Right forelimb (tissue), 1 donor: ENCODE results near the gene BPGM.
A peak's percentile ranks its signal among the peaks of the same experiment; 100 is the strongest.

Experiments used
- DNase-seq: peaks from one replicate; pipeline ENCODE4 v3.0.0-alpha.2; 2018

The BPGM gene

GRCh38 chr7:134646425-134647305 lies at the start of gene BPGM:
TSS of gene BPGM (plus strand) at chr7:134646853. CDS start at chr7:134661508, 14,655 bp downstream.
- peak; percentile 98 for DNase-seq

- DNase-seq: no peak
Observed at GRCh38 chr7:134599371-134599770, 47.3 kb upstream of the BPGM start.

- DNase-seq: no peak
Observed at GRCh38 chr7:134601459-134601858, 45.2 kb upstream of the BPGM start.

GRCh38 chr7:134602881-134603451 lies 43.7 kb upstream of the BPGM start:
- no peak for DNase-seq

GRCh38 chr7:134605978-134606923 lies 40.4 kb upstream of the BPGM start:
- DNase-seq: peak; percentile 72

GRCh38 chr7:134611611-134612151 lies 35.0 kb upstream of the BPGM start:
- DNase-seq: no peak

GRCh38 chr7:134612197-134612596 lies 34.5 kb upstream of the BPGM start:
- DNase-seq: no peak

- no peak for DNase-seq
Observed at GRCh38 chr7:134613623-134614347, 32.9 kb upstream of the BPGM start.

- no peak for DNase-seq
Observed at GRCh38 chr7:134616611-134617010, 30.0 kb upstream of the BPGM start.

- DNase-seq: no peak
Observed at GRCh38 chr7:134618756-134619530, 27.7 kb upstream of the BPGM start.

GRCh38 chr7:134619627-134620331 lies 26.9 kb upstream of the BPGM start:
- DNase-seq: no peak

- no peak for DNase-seq
Observed at GRCh38 chr7:134622303-134622995, 24.2 kb upstream of the BPGM start.

GRCh38 chr7:134623193-134623592 lies 23.5 kb upstream of the BPGM start:
- DNase-seq: no peak

GRCh38 chr7:134625550-134625949 lies 21.1 kb upstream of the BPGM start:
- DNase-seq: no peak

GRCh38 chr7:134627109-134627774 lies 19.4 kb upstream of the BPGM start:
- DNase-seq: no peak

GRCh38 chr7:134627775-134628153 lies 18.9 kb upstream of the BPGM start:
- no peak for DNase-seq

GRCh38 chr7:134629445-134629844 lies 17.2 kb upstream of the BPGM start:
- no peak for DNase-seq

GRCh38 chr7:134630237-134630636 lies 16.4 kb upstream of the BPGM start:
- DNase-seq: no peak

- DNase-seq: no peak
Observed at GRCh38 chr7:134630893-134631292, 15.8 kb upstream of the BPGM start.

- no peak for DNase-seq
Observed at GRCh38 chr7:134632052-134632451, 14.6 kb upstream of the BPGM start.
